Calu3 (cell line): ENCODE measurements around the gene GNA12. TPM values are rescaled to one million over a fixed set of nuclear protein-coding genes. Genes with fewer than 3 reads are reported as not detected.

ENCODE experiments used
- BruUV-seq: library from RNA; stranded (reverse); fragments of 400-500 nt; replicated peaks from 2 replicates; lab custom pipeline; 2021; lab: Mats Ljungman, UMichigan
- CTCF ChIA-PET: fragments of 300-600 bp; sonication (Branson Sonifier 250); formaldehyde crosslinking; loops from one replicate; lab custom pipeline; 2022; ENCODE audit warnings: antibody characterized with exemption; lab: Charles Lee
- DNase-seq: peaks from one replicate; pipeline ENCODE4 v3.0.0; 2022
- H3K27ac Mint-ChIP-seq: one replicate; pipeline ENCODE4 v1.8.0; 2022; ENCODE audit warnings: mixed read lengths; ENCODE audit not compliant: unreplicated experiment
- H3K27me3 Mint-ChIP-seq: one replicate; pipeline ENCODE4 v1.8.0; 2022; ENCODE audit warnings: mixed read lengths; ENCODE audit not compliant: unreplicated experiment
- H3K36me3 Mint-ChIP-seq: one replicate; pipeline ENCODE4 v1.8.0; 2022; ENCODE audit warnings: mild to moderate bottlenecking, moderate library complexity, mixed read lengths; ENCODE audit not compliant: insufficient read depth, unreplicated experiment
- H3K4me1 Mint-ChIP-seq: one replicate; pipeline ENCODE4 v1.8.0; 2022; ENCODE audit warnings: mild to moderate bottlenecking, low read depth, mixed read lengths; ENCODE audit not compliant: unreplicated experiment
- H3K4me3 Mint-ChIP-seq: one replicate; pipeline ENCODE4 v1.8.0; 2022; ENCODE audit warnings: mild to moderate bottlenecking, low read depth, moderate library complexity, mixed read lengths; ENCODE audit not compliant: unreplicated experiment
- H3K9me3 Mint-ChIP-seq: one replicate; pipeline ENCODE4 v1.8.0; 2022; ENCODE audit warnings: low read depth, mixed read lengths; ENCODE audit not compliant: unreplicated experiment
- intact Hi-C: fragments of 100-400 bp; cut with micrococcal nuclease; formaldehyde crosslinking; loops from one replicate; pipeline ENCODE4 v1.10.0; 2022; ENCODE audit not compliant: unreplicated experiment
- total RNA-seq: library from RNA; stranded (reverse); gene quantifications from 2 replicates; pipeline ENCODE4 v1.2.3, GENCODE V29; 2022
- TF ChIP-seq, protein P1 (sequence below): fragments of 200-600 bp; IDR thresholded peaks from one replicate; pipeline ENCODE4 v1.8.0; 2022; ENCODE audit warnings: antibody characterized with exemption; ENCODE audit not compliant: unreplicated experiment

The GNA12 gene
- total RNA-seq, 1 experiment from 2014 or later: 78.3 TPM

DNA sequence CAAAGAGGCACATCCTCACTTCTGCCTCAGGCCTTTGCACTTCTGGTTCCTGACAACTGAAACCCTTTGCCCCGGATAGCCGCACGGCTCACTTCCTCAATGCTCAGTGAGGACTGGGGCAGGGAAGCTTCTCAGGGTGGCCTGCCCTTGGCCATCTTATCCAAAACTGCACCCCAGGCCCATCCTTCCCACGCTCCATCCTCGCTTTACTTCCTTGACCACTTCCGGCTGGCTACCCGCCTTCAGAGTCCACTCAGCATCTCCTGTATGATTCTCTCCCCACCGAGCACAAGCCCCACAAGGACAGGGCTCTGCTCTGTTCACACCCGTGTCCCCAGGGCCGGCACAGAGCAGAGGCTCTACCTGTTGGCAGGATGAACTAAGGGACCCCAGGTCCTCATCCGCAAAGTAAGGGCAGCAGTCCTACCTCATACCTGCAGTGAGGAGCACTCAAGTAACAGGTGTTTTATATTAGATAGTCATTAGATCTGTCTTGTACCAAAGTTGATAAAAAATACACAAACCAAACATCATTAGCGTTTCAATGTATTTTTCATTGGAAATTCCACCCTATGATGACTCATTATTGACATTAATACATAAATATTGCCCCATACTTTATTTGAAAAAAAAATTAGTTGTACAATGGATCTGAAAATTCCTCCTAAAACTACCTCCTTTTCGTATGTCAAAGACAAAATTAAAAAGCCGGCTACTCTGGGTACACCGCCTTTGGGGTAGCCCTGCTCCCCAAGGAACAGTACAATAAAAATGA lies 35.0 kb downstream of the GNA12 start:
- no peak for DNase-seq
- no peaks in the 10 kb centered on the region for H3K9me3 Mint-ChIP-seq
- no peaks in the 10 kb centered on the region for H3K36me3 Mint-ChIP-seq
- no peak overlapping the region for H3K4me3 Mint-ChIP-seq
- BruUV-seq: no TSS peak
- H3K27ac Mint-ChIP-seq: peak overlapping the region; percentile 2
- peaks cover 42% of the 10 kb centered on the region for H3K4me1 Mint-ChIP-seq
- CTCF ChIA-PET: interaction anchor here (0.6 kb wide), 1 partner anchor 9 kb away, joined by 3 read pairs; no protein-coding TSS in a partner anchor
- H3K27me3 Mint-ChIP-seq: no peaks in the 10 kb centered on the region
- intact Hi-C loops: no loop called here
- TF ChIP-seq, protein P1, sequence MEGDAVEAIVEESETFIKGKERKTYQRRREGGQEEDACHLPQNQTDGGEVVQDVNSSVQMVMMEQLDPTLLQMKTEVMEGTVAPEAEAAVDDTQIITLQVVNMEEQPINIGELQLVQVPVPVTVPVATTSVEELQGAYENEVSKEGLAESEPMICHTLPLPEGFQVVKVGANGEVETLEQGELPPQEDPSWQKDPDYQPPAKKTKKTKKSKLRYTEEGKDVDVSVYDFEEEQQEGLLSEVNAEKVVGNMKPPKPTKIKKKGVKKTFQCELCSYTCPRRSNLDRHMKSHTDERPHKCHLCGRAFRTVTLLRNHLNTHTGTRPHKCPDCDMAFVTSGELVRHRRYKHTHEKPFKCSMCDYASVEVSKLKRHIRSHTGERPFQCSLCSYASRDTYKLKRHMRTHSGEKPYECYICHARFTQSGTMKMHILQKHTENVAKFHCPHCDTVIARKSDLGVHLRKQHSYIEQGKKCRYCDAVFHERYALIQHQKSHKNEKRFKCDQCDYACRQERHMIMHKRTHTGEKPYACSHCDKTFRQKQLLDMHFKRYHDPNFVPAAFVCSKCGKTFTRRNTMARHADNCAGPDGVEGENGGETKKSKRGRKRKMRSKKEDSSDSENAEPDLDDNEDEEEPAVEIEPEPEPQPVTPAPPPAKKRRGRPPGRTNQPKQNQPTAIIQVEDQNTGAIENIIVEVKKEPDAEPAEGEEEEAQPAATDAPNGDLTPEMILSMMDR: no peak

DNA sequence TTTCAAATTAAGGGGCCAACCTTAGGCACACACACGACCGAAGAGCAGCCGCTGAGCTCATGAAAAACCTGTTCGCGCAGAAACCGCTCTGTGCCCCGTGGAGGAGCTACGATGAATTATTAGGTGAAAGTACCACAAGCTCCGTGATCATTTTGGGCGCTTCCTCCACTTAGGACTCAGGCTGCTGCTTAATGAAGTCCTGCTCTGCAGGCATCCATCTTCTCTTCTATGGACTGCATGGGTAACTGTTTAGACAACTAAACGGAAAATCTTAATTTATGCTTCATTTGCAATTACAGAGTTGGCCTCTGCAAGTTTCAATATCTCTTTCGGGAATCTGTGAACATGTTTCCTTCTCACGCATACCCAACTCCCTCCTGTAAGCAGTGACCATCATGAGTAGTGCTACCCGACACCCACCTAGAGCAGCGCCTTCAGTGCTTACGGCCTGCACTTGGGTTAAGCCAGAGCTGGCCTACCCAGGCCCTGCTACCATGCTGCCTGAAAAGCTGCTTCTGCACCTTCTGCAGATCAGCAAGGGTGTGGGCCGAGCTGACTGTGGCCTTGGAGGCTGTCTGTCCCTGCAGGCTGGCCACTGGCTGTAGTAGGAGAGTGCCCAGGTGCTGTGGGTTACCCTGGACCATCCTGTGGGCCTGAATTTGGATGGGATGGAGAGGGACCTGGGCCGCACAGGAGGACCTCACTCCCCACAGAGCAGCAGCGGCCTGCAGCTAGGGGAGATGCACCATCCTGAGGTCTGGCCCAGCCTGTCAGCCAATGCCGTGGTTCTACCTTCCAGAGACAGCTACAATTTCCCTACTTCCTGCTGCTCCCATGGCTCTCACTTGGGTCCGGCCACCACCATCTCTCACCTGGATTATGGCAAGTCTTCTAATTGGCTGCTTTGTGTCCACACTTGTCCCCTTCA lies 36.0 kb downstream of the GNA12 start:
- no peak for DNase-seq
- no peak overlapping the region for H3K27ac Mint-ChIP-seq
- TF ChIP-seq, protein P1: no peak
- CTCF ChIA-PET: interaction anchor here (0.5 to 0.6 kb wide), 3 partner anchors 10 to 199 kb away, joined by 3 to 6 read pairs (median 3); no protein-coding TSS in a partner anchor
- no TSS peak for BruUV-seq
- H3K4me1 Mint-ChIP-seq: peaks cover 45% of the 10 kb centered on the region
- H3K4me3 Mint-ChIP-seq: no peak overlapping the region
- intact Hi-C loops: no loop called here
- no peaks in the 10 kb centered on the region for H3K36me3 Mint-ChIP-seq
- H3K9me3 Mint-ChIP-seq: no peaks in the 10 kb centered on the region
- no peaks in the 10 kb centered on the region for H3K27me3 Mint-ChIP-seq

DNA sequence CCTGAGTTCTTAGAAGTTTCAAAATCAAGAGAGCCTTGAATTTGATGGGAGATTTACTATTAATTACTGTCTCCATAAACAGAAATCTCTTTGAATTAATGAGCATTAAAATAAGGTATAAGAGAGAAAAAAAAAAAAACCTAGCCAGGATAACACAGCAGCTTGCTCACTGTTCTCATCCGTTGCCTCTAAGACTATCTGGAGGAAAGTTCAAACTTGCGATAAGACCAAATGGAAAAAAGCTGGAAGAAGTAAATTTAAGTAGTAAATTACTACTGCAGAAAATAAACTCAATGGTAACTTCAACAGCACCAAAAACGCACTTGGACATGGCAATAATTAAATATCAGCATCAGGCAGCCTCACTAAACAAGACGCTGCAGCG lies 36.7 kb downstream of the GNA12 start:
- peaks cover 51% of the 10 kb centered on the region for H3K4me1 Mint-ChIP-seq
- BruUV-seq: no TSS peak
- H3K9me3 Mint-ChIP-seq: no peaks in the 10 kb centered on the region
- CTCF ChIA-PET: no interaction called here
- H3K27me3 Mint-ChIP-seq: no peaks in the 10 kb centered on the region
- intact Hi-C loops: no loop called here
- no peak overlapping the region for H3K27ac Mint-ChIP-seq
- H3K36me3 Mint-ChIP-seq: no peaks in the 10 kb centered on the region
- no peak overlapping the region for H3K4me3 Mint-ChIP-seq
- no peak for DNase-seq
- TF ChIP-seq, protein P1: no peak

DNA sequence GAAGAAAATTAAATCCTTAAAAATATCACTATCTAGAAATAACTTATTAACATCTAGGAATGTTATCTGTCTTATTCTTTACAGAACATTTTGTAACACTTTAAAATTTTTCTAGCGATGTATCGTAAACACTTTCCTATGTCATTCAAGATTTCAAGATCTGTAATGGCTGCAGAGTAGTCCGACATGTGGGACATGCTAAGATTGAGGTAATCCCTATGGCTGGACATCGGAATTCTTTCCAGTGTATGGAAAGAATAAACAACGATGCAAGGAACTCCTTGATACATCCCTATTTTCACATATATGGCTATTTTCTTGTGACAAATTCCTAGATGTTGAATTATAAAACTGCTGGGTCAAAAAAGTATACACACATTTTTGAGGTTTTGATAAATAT lies 37.5 kb downstream of the GNA12 start:
- H3K4me1 Mint-ChIP-seq: peaks cover 60% of the 10 kb centered on the region
- CTCF ChIA-PET: interaction anchor here (0.5 kb wide), 1 partner anchor 292 kb away, joined by 3 read pairs; no protein-coding TSS in a partner anchor
- no peak overlapping the region for H3K4me3 Mint-ChIP-seq
- no peaks in the 10 kb centered on the region for H3K27me3 Mint-ChIP-seq
- H3K36me3 Mint-ChIP-seq: no peaks in the 10 kb centered on the region
- no peak overlapping the region for H3K27ac Mint-ChIP-seq
- TF ChIP-seq, protein P1: no peak
- intact Hi-C loops: no loop called here
- no TSS peak for BruUV-seq
- H3K9me3 Mint-ChIP-seq: no peaks in the 10 kb centered on the region
- DNase-seq: no peak
